ENCODE measurements around the gene CCDC3.

CCDC3 gene

DNA sequence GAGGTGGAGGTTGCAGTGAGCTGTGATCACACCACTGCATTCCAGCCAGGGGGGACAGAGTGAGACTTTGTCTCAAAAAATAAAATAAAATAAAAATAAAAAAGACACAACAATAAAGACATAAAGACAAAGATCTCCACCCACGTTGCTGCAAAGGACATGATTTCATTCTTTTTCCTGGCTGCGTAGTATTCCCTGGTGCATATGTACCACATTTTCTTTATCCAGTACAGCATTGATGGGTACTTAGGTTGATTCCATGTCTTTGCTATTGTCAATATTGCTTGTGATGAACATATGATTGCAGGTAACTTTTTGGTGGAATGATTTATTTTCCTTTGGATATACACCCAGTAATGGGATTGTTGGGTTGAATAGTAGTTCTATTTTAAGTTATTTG lies 42.0 kb upstream of the CCDC3 start:
- Histone ChIP-seq H3K4me2 (ENCODE audit: low read length) (no peak overlapping the region), H3K27me3 (ENCODE audit: control insufficient read depth, low read length) (no peaks in the 10 kb centered on the region), H3K9me3 (ENCODE audit: control insufficient read depth, insufficient read depth, low read length) (no peaks in the 10 kb centered on the region)

DNA sequence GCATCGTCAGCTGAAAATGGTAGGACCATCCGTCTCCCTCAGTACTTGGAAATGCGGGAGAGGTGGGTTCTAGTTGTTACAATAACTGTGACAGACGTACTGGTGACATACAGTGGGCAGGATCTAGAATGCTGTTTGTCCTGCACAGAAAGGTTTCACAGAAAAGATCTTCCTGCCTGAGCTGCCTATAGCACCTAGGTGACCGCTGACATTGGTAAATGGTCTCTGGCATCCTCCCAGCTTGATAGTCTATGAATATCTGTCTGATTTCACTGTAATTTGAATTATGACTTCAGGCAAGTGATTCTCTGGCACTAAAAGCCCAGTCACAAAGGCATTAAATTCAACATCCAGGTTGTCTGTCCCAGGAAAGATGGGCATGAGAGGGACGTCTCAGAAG lies 38.2 kb upstream of the CCDC3 start:
- Histone ChIP-seq H3K27ac (ENCODE audit: low read depth, low read length) (no peak overlapping the region), H3K9me2 (replicated peaks; ENCODE audit: control insufficient read depth, low read length) (no peaks in the 10 kb centered on the region), H3K4me3 (ENCODE audit: low read length) (no peak overlapping the region), H3K27me3 (ENCODE audit: control insufficient read depth, low read length) (no peaks in the 10 kb centered on the region), H3K4me1 (ENCODE audit: control insufficient read depth, low read length) (no peaks in the 10 kb centered on the region), H3K36me3 (ENCODE audit: control insufficient read depth, low read length) (no peaks in the 10 kb centered on the region), H3K9me3 (ENCODE audit: control insufficient read depth, insufficient read depth, low read length) (no peaks in the 10 kb centered on the region), H4K20me1 (ENCODE audit: control insufficient read depth, insufficient read depth, low read depth, low read length) (no peaks in the 10 kb centered on the region), H3K79me2 (ENCODE audit: control insufficient read depth, low read length) (no peaks in the 10 kb centered on the region), H3F3A (ENCODE audit: control insufficient read depth, insufficient read depth) (no peaks in the 10 kb centered on the region), H3K4me2 (ENCODE audit: low read length) (no peak overlapping the region)
- TF ChIP-seq EZH2phosphoT487 (IDR thresholded peaks at IDR 0.05; ENCODE audit: borderline replicate concordance, low read length) = no peak
- TF ChIP-seq, protein P1, sequence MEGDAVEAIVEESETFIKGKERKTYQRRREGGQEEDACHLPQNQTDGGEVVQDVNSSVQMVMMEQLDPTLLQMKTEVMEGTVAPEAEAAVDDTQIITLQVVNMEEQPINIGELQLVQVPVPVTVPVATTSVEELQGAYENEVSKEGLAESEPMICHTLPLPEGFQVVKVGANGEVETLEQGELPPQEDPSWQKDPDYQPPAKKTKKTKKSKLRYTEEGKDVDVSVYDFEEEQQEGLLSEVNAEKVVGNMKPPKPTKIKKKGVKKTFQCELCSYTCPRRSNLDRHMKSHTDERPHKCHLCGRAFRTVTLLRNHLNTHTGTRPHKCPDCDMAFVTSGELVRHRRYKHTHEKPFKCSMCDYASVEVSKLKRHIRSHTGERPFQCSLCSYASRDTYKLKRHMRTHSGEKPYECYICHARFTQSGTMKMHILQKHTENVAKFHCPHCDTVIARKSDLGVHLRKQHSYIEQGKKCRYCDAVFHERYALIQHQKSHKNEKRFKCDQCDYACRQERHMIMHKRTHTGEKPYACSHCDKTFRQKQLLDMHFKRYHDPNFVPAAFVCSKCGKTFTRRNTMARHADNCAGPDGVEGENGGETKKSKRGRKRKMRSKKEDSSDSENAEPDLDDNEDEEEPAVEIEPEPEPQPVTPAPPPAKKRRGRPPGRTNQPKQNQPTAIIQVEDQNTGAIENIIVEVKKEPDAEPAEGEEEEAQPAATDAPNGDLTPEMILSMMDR (IDR thresholded peaks at IDR 0.05; ENCODE audit: low read depth, low read length, poor library complexity, severe bottlenecking) = no peak

More for the DNA sequence above, 42.0 kb upstream of the CCDC3 start:
- no peaks in the 10 kb centered on the region for H3K4me1 ChIP-seq (ENCODE audit: control insufficient read depth, low read length)
- H3K36me3 ChIP-seq (ENCODE audit: control insufficient read depth, low read length) = no peaks in the 10 kb centered on the region
- no peaks in the 10 kb centered on the region for H3K79me2 ChIP-seq (ENCODE audit: control insufficient read depth, low read length)
- H3K4me3 ChIP-seq (ENCODE audit: low read length) = no peak overlapping the region
- TF ChIP-seq EZH2phosphoT487 (IDR thresholded peaks at IDR 0.05; ENCODE audit: borderline replicate concordance, low read length) = no peak
- TF ChIP-seq, protein P1 (IDR thresholded peaks at IDR 0.05; ENCODE audit: low read depth, low read length, poor library complexity, severe bottlenecking) = no peak
- no peak overlapping the region for H3K27ac ChIP-seq (ENCODE audit: low read depth, low read length)
- H3F3A ChIP-seq (ENCODE audit: control insufficient read depth, insufficient read depth) = no peaks in the 10 kb centered on the region
- H4K20me1 ChIP-seq (ENCODE audit: control insufficient read depth, insufficient read depth, low read depth, low read length) = no peaks in the 10 kb centered on the region
- H3K9me2 ChIP-seq (replicated peaks; ENCODE audit: control insufficient read depth, low read length) = no peaks in the 10 kb centered on the region

DNA sequence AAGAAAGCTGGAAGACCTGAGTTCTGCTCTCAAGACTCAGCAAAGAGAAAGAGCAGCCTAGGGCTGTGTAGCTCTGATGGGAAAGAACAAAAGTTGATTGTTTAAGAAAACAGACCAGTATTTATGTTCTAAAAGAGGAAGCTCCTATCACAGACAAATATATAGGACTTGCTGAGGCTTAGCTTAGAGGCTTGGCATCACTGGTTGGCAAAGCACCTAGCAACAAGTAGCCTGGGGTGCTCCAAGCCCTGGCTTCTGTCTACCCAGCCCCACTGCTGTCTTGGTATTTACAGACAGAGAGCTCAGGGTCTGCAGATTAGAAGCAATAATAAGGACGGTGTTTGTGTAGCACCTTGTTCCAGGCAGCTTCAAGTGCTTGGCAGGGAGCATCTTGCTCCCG lies 36.9 kb upstream of the CCDC3 start:
- Histone ChIP-seq H4K20me1 (ENCODE audit: control insufficient read depth, insufficient read depth, low read depth, low read length) (no peaks in the 10 kb centered on the region), H3K9me3 (ENCODE audit: control insufficient read depth, insufficient read depth, low read length) (no peaks in the 10 kb centered on the region), H3K27me3 (ENCODE audit: control insufficient read depth, low read length) (no peaks in the 10 kb centered on the region), H3K4me3 (ENCODE audit: low read length) (no peak overlapping the region), H3K79me2 (ENCODE audit: control insufficient read depth, low read length) (no peaks in the 10 kb centered on the region), H3K27ac (ENCODE audit: low read depth, low read length) (no peak overlapping the region), H3F3A (ENCODE audit: control insufficient read depth, insufficient read depth) (no peaks in the 10 kb centered on the region), H3K4me1 (ENCODE audit: control insufficient read depth, low read length) (no peaks in the 10 kb centered on the region), H3K9me2 (replicated peaks; ENCODE audit: control insufficient read depth, low read length) (no peaks in the 10 kb centered on the region), H3K4me2 (ENCODE audit: low read length) (no peak overlapping the region), H3K36me3 (ENCODE audit: control insufficient read depth, low read length) (no peaks in the 10 kb centered on the region)
- TF ChIP-seq EZH2phosphoT487 (IDR thresholded peaks at IDR 0.05; ENCODE audit: borderline replicate concordance, low read length) = no peak
- TF ChIP-seq, protein P1 (IDR thresholded peaks at IDR 0.05; ENCODE audit: low read depth, low read length, poor library complexity, severe bottlenecking) = no peak

DNA sequence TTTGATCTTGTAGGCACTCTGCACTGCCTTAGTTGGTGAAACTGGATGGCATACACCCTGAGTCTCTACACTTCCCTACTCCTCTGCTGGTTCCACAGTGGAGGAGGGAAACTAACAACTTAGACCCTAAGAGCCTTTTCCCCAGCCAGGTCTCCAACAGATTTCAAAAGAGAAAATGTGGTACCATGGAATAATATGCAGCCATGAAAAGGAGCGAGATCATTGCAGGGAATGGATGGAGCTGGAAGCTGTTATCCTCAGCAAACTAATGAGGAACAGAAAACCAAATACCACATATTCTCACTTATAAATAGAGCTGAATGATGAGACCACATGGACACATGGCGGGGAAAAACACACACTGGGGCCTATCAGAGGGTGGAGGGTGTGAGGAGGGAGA lies 36.3 kb upstream of the CCDC3 start:
- no peak for TF ChIP-seq EZH2phosphoT487 (IDR thresholded peaks at IDR 0.05; ENCODE audit: borderline replicate concordance, low read length)
- Histone ChIP-seq H3K27me3 (ENCODE audit: control insufficient read depth, low read length) (no peaks in the 10 kb centered on the region), H4K20me1 (ENCODE audit: control insufficient read depth, insufficient read depth, low read depth, low read length) (no peaks in the 10 kb centered on the region), H3K4me3 (ENCODE audit: low read length) (no peak overlapping the region), H3K27ac (ENCODE audit: low read depth, low read length) (no peak overlapping the region), H3K36me3 (ENCODE audit: control insufficient read depth, low read length) (no peaks in the 10 kb centered on the region), H3F3A (ENCODE audit: control insufficient read depth, insufficient read depth) (no peaks in the 10 kb centered on the region), H3K4me1 (ENCODE audit: control insufficient read depth, low read length) (no peaks in the 10 kb centered on the region), H3K79me2 (ENCODE audit: control insufficient read depth, low read length) (no peaks in the 10 kb centered on the region), H3K4me2 (ENCODE audit: low read length) (no peak overlapping the region), H3K9me2 (replicated peaks; ENCODE audit: control insufficient read depth, low read length) (no peaks in the 10 kb centered on the region), H3K9me3 (ENCODE audit: control insufficient read depth, insufficient read depth, low read length) (no peaks in the 10 kb centered on the region)

Measured in DOHH2 (cell line).